ENCODE measurements around the gene ABCF3. TPM values are rescaled to one million over a fixed set of nuclear protein-coding genes. Genes with fewer than 3 reads are reported as not detected.

The ABCF3 gene
- total and polyA plus RNA-seq, 2 of the 13 experiments (the other 11 are each of a cell fraction or from before 2014, with no cell fraction given): 38.8 to 46.5 TPM

DNA sequence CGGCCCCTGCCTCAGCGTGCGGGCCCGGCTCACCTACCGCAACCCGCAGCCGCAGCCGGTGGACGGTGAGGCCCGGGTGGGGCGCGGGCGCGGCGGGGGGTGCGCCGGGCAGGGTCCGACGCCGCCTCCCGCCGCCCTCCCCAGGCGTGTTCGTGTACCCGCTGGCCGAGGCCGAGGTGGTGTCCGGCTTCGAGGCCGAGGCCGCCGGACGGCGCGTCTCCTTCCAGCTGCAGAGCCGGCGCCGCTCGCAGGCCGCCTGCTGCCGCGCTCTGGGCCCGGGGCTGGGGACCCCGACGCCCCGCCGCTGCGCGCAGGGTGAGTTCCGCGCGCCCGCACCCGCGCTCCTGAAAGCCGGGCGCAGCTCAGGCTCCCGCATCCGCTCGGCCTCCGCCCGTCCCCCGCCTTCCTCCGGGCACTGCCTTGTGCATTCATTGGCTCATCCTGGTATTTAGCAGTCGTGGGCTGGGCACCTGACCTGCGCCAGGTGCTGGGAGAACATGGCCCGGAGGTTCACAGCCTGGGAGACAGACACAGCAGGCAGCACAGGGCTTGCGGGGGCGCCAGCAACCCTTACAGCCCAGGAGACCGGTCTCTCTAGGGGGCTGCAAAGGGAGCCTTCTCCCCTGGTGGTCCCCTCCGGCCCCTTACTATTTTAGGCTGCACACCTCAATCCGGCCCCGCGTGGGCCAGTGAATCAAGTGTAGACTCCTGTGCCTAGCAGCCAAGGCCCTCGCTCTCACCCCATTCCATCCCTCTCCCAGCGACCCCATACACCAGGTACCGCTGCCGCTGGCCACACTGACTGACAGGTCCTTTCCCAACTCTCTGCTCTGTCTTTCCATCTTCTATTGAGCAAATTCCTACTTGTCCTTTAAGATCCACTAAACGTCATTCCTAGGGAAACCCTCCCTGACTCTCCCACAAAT lies 44.9 kb downstream of the ABCF3 start:
- no peaks in the 10 kb centered on the region for H3K9me3 ChIP-seq (ENCODE audit: low read length)
- ChIA-PET CTCF (ENCODE audit: low intra/inter-chr PET ratio, low total read pairs) (no interaction called here), POLR2A (interaction anchor here (0.8 to 2.1 kb wide), 5 partner anchors 10 to 86 kb away, joined by 3 to 8 read pairs (median 4); partner anchors contain the start of gene DVL3)
- no peak overlapping the region for H2AFZ ChIP-seq (ENCODE audit: low read length)
- intact Hi-C loops (cut with micrococcal nuclease; ENCODE audit: unreplicated experiment) (no loop called here), in situ Hi-C loops (cut with HindIII; ENCODE audit: extremely low pct_ligation_motif_present, low pct_unique_long_range_greater_than_20kb) (loop anchor here (5.0 kb wide), 1 partner anchor 334 kb away; no protein-coding TSS in a partner anchor)
- DNase-seq (ENCODE audit: low spot score): no peak
- TF ChIP-seq ZNF777 (CRISPR knock-in tag; IDR thresholded peaks at IDR 0.05): 0 out of 2 replicates have a peak, but pooled peaks have one; percentile 6
- no peak for TF ChIP-seq IKZF4 (CRISPR knock-in tag; IDR thresholded peaks at IDR 0.05; ENCODE audit: borderline replicate concordance, low read depth, not compliant biosample characterization)
- no peak for TF ChIP-seq NRL (CRISPR knock-in tag; IDR thresholded peaks at IDR 0.05; ENCODE audit: borderline replicate concordance)
- TF ChIP-seq, protein P1, sequence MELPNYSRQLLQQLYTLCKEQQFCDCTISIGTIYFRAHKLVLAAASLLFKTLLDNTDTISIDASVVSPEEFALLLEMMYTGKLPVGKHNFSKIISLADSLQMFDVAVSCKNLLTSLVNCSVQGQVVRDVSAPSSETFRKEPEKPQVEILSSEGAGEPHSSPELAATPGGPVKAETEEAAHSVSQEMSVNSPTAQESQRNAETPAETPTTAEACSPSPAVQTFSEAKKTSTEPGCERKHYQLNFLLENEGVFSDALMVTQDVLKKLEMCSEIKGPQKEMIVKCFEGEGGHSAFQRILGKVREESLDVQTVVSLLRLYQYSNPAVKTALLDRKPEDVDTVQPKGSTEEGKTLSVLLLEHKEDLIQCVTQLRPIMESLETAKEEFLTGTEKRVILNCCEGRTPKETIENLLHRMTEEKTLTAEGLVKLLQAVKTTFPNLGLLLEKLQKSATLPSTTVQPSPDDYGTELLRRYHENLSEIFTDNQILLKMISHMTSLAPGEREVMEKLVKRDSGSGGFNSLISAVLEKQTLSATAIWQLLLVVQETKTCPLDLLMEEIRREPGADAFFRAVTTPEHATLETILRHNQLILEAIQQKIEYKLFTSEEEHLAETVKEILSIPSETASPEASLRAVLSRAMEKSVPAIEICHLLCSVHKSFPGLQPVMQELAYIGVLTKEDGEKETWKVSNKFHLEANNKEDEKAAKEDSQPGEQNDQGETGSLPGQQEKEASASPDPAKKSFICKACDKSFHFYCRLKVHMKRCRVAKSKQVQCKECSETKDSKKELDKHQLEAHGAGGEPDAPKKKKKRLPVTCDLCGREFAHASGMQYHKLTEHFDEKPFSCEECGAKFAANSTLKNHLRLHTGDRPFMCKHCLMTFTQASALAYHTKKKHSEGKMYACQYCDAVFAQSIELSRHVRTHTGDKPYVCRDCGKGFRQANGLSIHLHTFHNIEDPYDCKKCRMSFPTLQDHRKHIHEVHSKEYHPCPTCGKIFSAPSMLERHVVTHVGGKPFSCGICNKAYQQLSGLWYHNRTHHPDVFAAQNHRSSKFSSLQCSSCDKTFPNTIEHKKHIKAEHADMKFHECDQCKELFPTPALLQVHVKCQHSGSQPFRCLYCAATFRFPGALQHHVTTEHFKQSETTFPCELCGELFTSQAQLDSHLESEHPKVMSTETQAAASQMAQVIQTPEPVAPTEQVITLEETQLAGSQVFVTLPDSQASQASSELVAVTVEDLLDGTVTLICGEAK (IDR thresholded peaks at IDR 0.05): no peak
- TF ChIP-seq, protein P1 (CRISPR knock-in tag; IDR thresholded peaks at IDR 0.05): no peak
- TF ChIP-seq, protein P2, sequence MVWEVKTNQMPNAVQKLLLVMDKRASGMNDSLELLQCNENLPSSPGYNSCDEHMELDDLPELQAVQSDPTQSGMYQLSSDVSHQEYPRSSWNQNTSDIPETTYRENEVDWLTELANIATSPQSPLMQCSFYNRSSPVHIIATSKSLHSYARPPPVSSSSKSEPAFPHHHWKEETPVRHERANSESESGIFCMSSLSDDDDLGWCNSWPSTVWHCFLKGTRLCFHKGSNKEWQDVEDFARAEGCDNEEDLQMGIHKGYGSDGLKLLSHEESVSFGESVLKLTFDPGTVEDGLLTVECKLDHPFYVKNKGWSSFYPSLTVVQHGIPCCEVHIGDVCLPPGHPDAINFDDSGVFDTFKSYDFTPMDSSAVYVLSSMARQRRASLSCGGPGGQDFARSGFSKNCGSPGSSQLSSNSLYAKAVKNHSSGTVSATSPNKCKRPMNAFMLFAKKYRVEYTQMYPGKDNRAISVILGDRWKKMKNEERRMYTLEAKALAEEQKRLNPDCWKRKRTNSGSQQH (CRISPR knock-in tag; IDR thresholded peaks at IDR 0.05; ENCODE audit: low read depth): no peak
- 0 out of 2 replicates have a peak, but pooled peaks have one; percentile 8 for TF ChIP-seq ZNF563 (CRISPR knock-in tag; IDR thresholded peaks at IDR 0.05)
- TF ChIP-seq, protein P3, sequence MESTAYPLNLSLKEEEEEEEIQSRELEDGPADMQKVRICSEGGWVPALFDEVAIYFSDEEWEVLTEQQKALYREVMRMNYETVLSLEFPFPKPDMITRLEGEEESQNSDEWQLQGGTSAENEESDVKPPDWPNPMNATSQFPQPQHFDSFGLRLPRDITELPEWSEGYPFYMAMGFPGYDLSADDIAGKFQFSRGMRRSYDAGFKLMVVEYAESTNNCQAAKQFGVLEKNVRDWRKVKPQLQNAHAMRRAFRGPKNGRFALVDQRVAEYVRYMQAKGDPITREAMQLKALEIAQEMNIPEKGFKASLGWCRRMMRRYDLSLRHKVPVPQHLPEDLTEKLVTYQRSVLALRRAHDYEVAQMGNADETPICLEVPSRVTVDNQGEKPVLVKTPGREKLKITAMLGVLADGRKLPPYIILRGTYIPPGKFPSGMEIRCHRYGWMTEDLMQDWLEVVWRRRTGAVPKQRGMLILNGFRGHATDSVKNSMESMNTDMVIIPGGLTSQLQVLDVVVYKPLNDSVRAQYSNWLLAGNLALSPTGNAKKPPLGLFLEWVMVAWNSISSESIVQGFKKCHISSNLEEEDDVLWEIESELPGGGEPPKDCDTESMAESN (CRISPR knock-in tag; conservative IDR thresholded peaks at IDR 0.05): 0 out of 2 replicates have a peak, but pooled peaks have one; percentile 17
- peaks cover 5% of the 10 kb centered on the region; the same call in 1 of the 2 replicates for H4K20me1 ChIP-seq (ENCODE audit: insufficient read depth, low read length)
- FAIRE-seq: no peak
- H3K4me1 ChIP-seq (ENCODE audit: insufficient read depth, low read length): peaks cover 11% of the 10 kb centered on the region; the same call in 1 of the 2 replicates
- H3K4me3 ChIP-seq (replicated peaks in 1 of 3; ENCODE audit: insufficient read depth in 1 of 3, low read depth in 2 of 3, low read length in 3 of 3): peak overlapping the region; percentile 56 to 80 (median 69); a peak in 4 of 6 replicates
- 24% methylated on average over 9 of the region's 79 CpGs for WGBS (ENCODE audit: low lambda C conversion rate)
- no TSS peak for BruUV-seq (replicated peaks)
- H3K27me3 ChIP-seq (ENCODE audit: control insufficient read depth in 1 of 2, insufficient read depth in 2 of 2, low read length in 2 of 2): peaks cover 15 to 74% of the 10 kb centered on the region in 2 experiments; a peak in 4 of 5 replicates
- H3K27ac ChIP-seq (ENCODE audit: extremely low read length, insufficient read depth, low read length): no peak overlapping the region
- H3K4me2 ChIP-seq (ENCODE audit: low read depth, low read length): peak overlapping the region; percentile 98
- no peak overlapping the region for H3K9ac ChIP-seq (ENCODE audit: insufficient read depth, low read depth, low read length)
- ATAC-seq: no peak
- no peaks in the 10 kb centered on the region for H3K79me2 ChIP-seq (ENCODE audit: insufficient read depth, low read length)
- no peaks in the 10 kb centered on the region for H3K36me3 ChIP-seq (replicated peaks in 1 of 2; ENCODE audit: control insufficient read depth in 1 of 2, insufficient read depth in 2 of 2, low read length in 2 of 2)

All from HepG2 (cell line).